H1 (cell line): ENCODE data around the gene SYDE1.

ENCODE experiments used
- BCL11A ChIP-seq, 2 experiments: IDR thresholded peaks; one replicate each; pipeline ENCODE4 v1.6.1; 2011; ENCODE audit warnings: low read depth in 2 of 2, low read length in 2 of 2, mild to moderate bottlenecking in 2 of 2
- KDM4A ChIP-seq: IDR thresholded peaks from one replicate; pipeline ENCODE4 v1.7.1; 2012; ENCODE audit warnings: low read depth, mild to moderate bottlenecking, moderate library complexity, low read length, inconsistent platforms; ENCODE audit not compliant: severe bottlenecking
- POLR2AphosphoS5 ChIP-seq: IDR thresholded peaks from 2 replicates; pipeline ENCODE4 v1.6.1; 2011; ENCODE audit warnings: low read depth, low read length
- RFX5 ChIP-seq: IDR thresholded peaks from 2 replicates; pipeline ENCODE4 v1.6.1; 2011; ENCODE audit warnings: low read depth, low read length, improper control_type of control experiment, borderline replicate concordance
- SIX5 ChIP-seq: IDR thresholded peaks from 2 replicates; pipeline ENCODE4 v1.6.1; 2011; ENCODE audit warnings: mild to moderate bottlenecking, low read depth, low read length
- TAF1 ChIP-seq: IDR thresholded peaks from 2 replicates; pipeline ENCODE4 v1.6.1; 2011; ENCODE audit warnings: mild to moderate bottlenecking, low read depth, low read length
- TAF7 ChIP-seq: optimal IDR thresholded peaks from 2 replicates; pipeline ENCODE3; 2011; ENCODE audit warnings: low read depth, mild to moderate bottlenecking, inconsistent platforms, low read length, moderate library complexity, borderline replicate concordance
- TF ChIP-seq, protein P1 (sequence below), 3 experiments: IDR thresholded peaks; 1 replicate in 2 of 3; 2 replicates in 1 of 3; pipeline versions ENCODE4 v1.5.1 to v1.6.1; 2011; ENCODE audit warnings: low read length in 3 of 3, mild to moderate bottlenecking in 3 of 3, inconsistent platforms in 2 of 3, low read depth in 1 of 3, moderate library complexity in 1 of 3; ENCODE audit not compliant: insufficient read depth in 1 of 3; ENCODE audit errors: control extremely low read depth in 1 of 3

- TF ChIP-seq POLR2AphosphoS5 (no peak), SIX5 (no peak), BCL11A (IDR thresholded peaks at IDR 0.05; ENCODE audit: low read depth in 2 of 2, low read length in 2 of 2) (no peak), KDM4A (no peak), TAF7 (no peak), TAF1 (no peak), RFX5 (no peak)
- TF ChIP-seq, protein P1, sequence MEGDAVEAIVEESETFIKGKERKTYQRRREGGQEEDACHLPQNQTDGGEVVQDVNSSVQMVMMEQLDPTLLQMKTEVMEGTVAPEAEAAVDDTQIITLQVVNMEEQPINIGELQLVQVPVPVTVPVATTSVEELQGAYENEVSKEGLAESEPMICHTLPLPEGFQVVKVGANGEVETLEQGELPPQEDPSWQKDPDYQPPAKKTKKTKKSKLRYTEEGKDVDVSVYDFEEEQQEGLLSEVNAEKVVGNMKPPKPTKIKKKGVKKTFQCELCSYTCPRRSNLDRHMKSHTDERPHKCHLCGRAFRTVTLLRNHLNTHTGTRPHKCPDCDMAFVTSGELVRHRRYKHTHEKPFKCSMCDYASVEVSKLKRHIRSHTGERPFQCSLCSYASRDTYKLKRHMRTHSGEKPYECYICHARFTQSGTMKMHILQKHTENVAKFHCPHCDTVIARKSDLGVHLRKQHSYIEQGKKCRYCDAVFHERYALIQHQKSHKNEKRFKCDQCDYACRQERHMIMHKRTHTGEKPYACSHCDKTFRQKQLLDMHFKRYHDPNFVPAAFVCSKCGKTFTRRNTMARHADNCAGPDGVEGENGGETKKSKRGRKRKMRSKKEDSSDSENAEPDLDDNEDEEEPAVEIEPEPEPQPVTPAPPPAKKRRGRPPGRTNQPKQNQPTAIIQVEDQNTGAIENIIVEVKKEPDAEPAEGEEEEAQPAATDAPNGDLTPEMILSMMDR (IDR thresholded peaks at IDR 0.05; ENCODE audit: control extremely low read depth in 1 of 3, insufficient read depth in 1 of 3, low read depth in 1 of 3, low read length in 3 of 3), result no peak
These were observed 52.0 kb downstream of the SYDE1 start for GRCh38 chr19:15159251-15159650.
